Smooth muscle cell (in vitro differentiated cells): ENCODE measurements around the gene PPP1R14C. TPM values are rescaled to one million over a fixed set of nuclear protein-coding genes. Genes with fewer than 3 reads are reported as not detected.

Source experiments
- DNase-seq: peaks from one replicate; lab custom pipeline; 2025; ENCODE audit not compliant: unreplicated experiment; lab: John Stamatoyannopoulos, UW
- H2AFZ ChIP-seq: fragments of 200-600 bp; sonication (generic); 2 replicates; pipeline ENCODE4 v1.6.0; 2016; ENCODE audit warnings: antibody characterized with exemption, low read depth, mild to moderate bottlenecking
- H3F3A ChIP-seq: fragments of 200-600 bp; sonication (generic); 2 replicates; pipeline ENCODE4 v1.6.0; 2017; ENCODE audit warnings: antibody characterized with exemption, low read depth
- H3K27ac ChIP-seq: fragments of 200-600 bp; sonication (generic); 2 replicates; pipeline ENCODE4 v1.5.1; 2016; ENCODE audit warnings: low read depth, mild to moderate bottlenecking
- H3K27me3 ChIP-seq: fragments of 200-600 bp; sonication (generic); 2 replicates; pipeline ENCODE4 v1.6.1; 2016; ENCODE audit warnings: low read depth, mild to moderate bottlenecking
- H3K36me3 ChIP-seq: fragments of 200-600 bp; sonication (generic); 2 replicates; pipeline ENCODE4 v1.5.1; 2016; ENCODE audit warnings: low read depth
- H3K4me1 ChIP-seq: fragments of 200-600 bp; sonication (generic); 2 replicates; pipeline ENCODE4 v1.5.1; 2016; ENCODE audit warnings: low read depth
- H3K4me2 ChIP-seq: fragments of 200-600 bp; sonication (generic); 2 replicates; pipeline ENCODE4 v1.6.0; 2016; ENCODE audit warnings: mild to moderate bottlenecking
- H3K4me3 ChIP-seq: fragments of 200-600 bp; sonication (generic); 2 replicates; pipeline ENCODE4 v1.5.1; 2016; ENCODE audit warnings: mild to moderate bottlenecking
- H3K79me2 ChIP-seq: fragments of 200-600 bp; sonication (generic); 2 replicates; pipeline ENCODE4 v1.6.0; 2016; ENCODE audit warnings: low read depth, mild to moderate bottlenecking
- H3K9ac ChIP-seq: fragments of 200-600 bp; sonication (generic); 2 replicates; pipeline ENCODE4 v1.6.0; 2016; ENCODE audit warnings: low read depth
- H3K9me3 ChIP-seq: fragments of 200-600 bp; sonication (generic); replicated peaks from 2 replicates; pipeline ENCODE4 v1.5.1; 2016; ENCODE audit warnings: low read depth
- H4K20me1 ChIP-seq: fragments of 200-600 bp; sonication (generic); 2 replicates; pipeline ENCODE4 v1.6.0; 2016; ENCODE audit warnings: low read depth
- CTCF ChIP-seq: fragments of 200-600 bp; sonication (generic); IDR thresholded peaks from 2 replicates; pipeline ENCODE4 v1.5.1; 2017; ENCODE audit warnings: borderline replicate concordance, mild to moderate bottlenecking, antibody characterized with exemption; ENCODE audit not compliant: insufficient read depth, poor library complexity, severe bottlenecking
- WGBS: methylation state at CpG from one replicate; pipeline ENCODE4 v1.1.7; 2016; ENCODE audit warnings: low lambda C conversion rate; 5-methylcytosine and 5-hydroxymethylcytosine counted together
- polyA plus RNA-seq: library from polyadenylated mRNA; unstranded; fragments of >200 nt; fragmentation: Nextera tagmentation; extraction: Ambion mirVana; gene quantifications from 2 replicates; pipeline ENCODE4 v1.2.1, GENCODE V29; 2016
- total RNA-seq: library from RNA; depleted of rRNA; stranded (reverse); fragments of >200 nt; gene quantifications from 2 replicates; pipeline ENCODE4 v1.2.3, GENCODE V29; 2014

Gene PPP1R14C
- total and polyA plus RNA-seq, 2 experiments from 2014 or later = 2.6 to 7.9 TPM

- H3K4me3 ChIP-seq = no peak overlapping the region
- H3K27ac ChIP-seq = no peak overlapping the region
- H3K4me1 ChIP-seq = peaks cover 4% of the 10 kb centered on the region
- no peaks in the 10 kb centered on the region for H3K79me2 ChIP-seq
- no peaks in the 10 kb centered on the region for H3K9me3 ChIP-seq
- no peak overlapping the region for H2AFZ ChIP-seq
- 97% methylated on average over 2 of the region's 2 CpGs for WGBS
- no peaks in the 10 kb centered on the region for H4K20me1 ChIP-seq
- H3K9ac ChIP-seq = no peak overlapping the region
- H3K4me2 ChIP-seq = no peak overlapping the region
- no peaks in the 10 kb centered on the region for H3F3A ChIP-seq
- H3K36me3 ChIP-seq = no peaks in the 10 kb centered on the region
- TF ChIP-seq CTCF = no peak
- peaks cover 1% of the 10 kb centered on the region for H3K27me3 ChIP-seq
- no peak for DNase-seq
Measured at GRCh38 chr6:150209415-150209814, 66.6 kb downstream of the PPP1R14C start.

GRCh38 chr6:150211700-150212511 lies 69.1 kb downstream of the PPP1R14C start:
- no peaks in the 10 kb centered on the region for H3K36me3 ChIP-seq
- DNase-seq = no peak
- H3K27ac ChIP-seq = no peak overlapping the region
- H3K4me1 ChIP-seq = peaks cover 4% of the 10 kb centered on the region
- H3K79me2 ChIP-seq = no peaks in the 10 kb centered on the region
- H3K9me3 ChIP-seq = no peaks in the 10 kb centered on the region
- WGBS = 70% methylated on average over 11 of the region's 11 CpGs
- no peak overlapping the region for H3K4me3 ChIP-seq
- H3K9ac ChIP-seq = no peak overlapping the region
- no peak overlapping the region for H2AFZ ChIP-seq
- H3K27me3 ChIP-seq = peaks cover 12% of the 10 kb centered on the region
- H3F3A ChIP-seq = no peaks in the 10 kb centered on the region
- peak overlapping the region; percentile 12 for H3K4me2 ChIP-seq
- TF ChIP-seq CTCF = no peak
- H4K20me1 ChIP-seq = no peaks in the 10 kb centered on the region

GRCh38 chr6:150212778-150213177 lies 69.9 kb downstream of the PPP1R14C start:
- WGBS = 82% methylated on average over 10 of the region's 10 CpGs
- Histone ChIP-seq H3K27ac (no peak overlapping the region), H3K27me3 (peaks cover 12% of the 10 kb centered on the region), H3K4me3 (no peak overlapping the region), H2AFZ (no peak overlapping the region), H3K36me3 (no peaks in the 10 kb centered on the region), H3K9ac (no peak overlapping the region), H3K4me2 (no peak overlapping the region), H3K79me2 (no peaks in the 10 kb centered on the region), H3K4me1 (peaks cover 4% of the 10 kb centered on the region), H3F3A (no peaks in the 10 kb centered on the region), H4K20me1 (no peaks in the 10 kb centered on the region), H3K9me3 (no peaks in the 10 kb centered on the region)
- no peak for TF ChIP-seq CTCF
- DNase-seq = no peak

GRCh38 chr6:150213301-150213700 lies 70.5 kb downstream of the PPP1R14C start:
- Histone ChIP-seq H3K27ac (no peak overlapping the region), H3K4me3 (no peak overlapping the region), H3K27me3 (peaks cover 12% of the 10 kb centered on the region), H2AFZ (no peak overlapping the region), H3K9ac (no peak overlapping the region), H4K20me1 (no peaks in the 10 kb centered on the region), H3K36me3 (no peaks in the 10 kb centered on the region), H3F3A (no peaks in the 10 kb centered on the region), H3K4me2 (no peak overlapping the region), H3K4me1 (peaks cover 4% of the 10 kb centered on the region), H3K9me3 (no peaks in the 10 kb centered on the region), H3K79me2 (no peaks in the 10 kb centered on the region)
- TF ChIP-seq CTCF = no peak
- WGBS = 92% methylated on average over 1 of the region's 1 CpG
- DNase-seq = no peak
